H1 (cell line): Measurements from ENCODE around the gene ENTPD6. TPM values are rescaled to one million over a fixed set of nuclear protein-coding genes. Genes with fewer than 3 reads are reported as not detected.

Experiments used
- ASH2L ChIP-seq: fragments of 200-600, 300-600 bp; sonication (generic); IDR thresholded peaks from one replicate; pipeline ENCODE4 v1.7.1; 2017; ENCODE audit warnings: low read length
- KDM1A ChIP-seq: fragments of 200-600, 300-600 bp; sonication (generic); IDR thresholded peaks from 2 replicates; pipeline ENCODE4 v1.7.1; 2016; ENCODE audit warnings: mild to moderate bottlenecking, low read length, borderline replicate concordance
- PHF8 ChIP-seq: fragments of 200-600 bp; sonication (generic); conservative IDR thresholded peaks from 2 replicates; pipeline ENCODE4 v1.7.1; 2012; ENCODE audit warnings: low read depth, mild to moderate bottlenecking, inconsistent platforms, low read length, moderate library complexity
- SUZ12 ChIP-seq: fragments of 200-600 bp; sonication (generic); IDR thresholded peaks from 2 replicates; pipeline ENCODE4 v1.6.1; 2012; ENCODE audit warnings: mild to moderate bottlenecking, inconsistent platforms, low read length, moderate library complexity, mixed read lengths
- TBP ChIP-seq: IDR thresholded peaks from 2 replicates; pipeline ENCODE4 v1.6.1; 2011; ENCODE audit warnings: low read depth, low read length, improper control_type of control experiment
- polyA plus RNA-seq, 7 experiments: library from polyadenylated mRNA; depleted of rRNA in 3 of 7; stranded (reverse) in 5 of 7; unstranded in 2 of 7; fragments of >200 nt in 5 of 7; fragments of 200-250 nt in 2 of 7; gene quantifications; 1 replicate in 5 of 7; 2 replicates in 1 of 7; 4 replicates in 1 of 7; pipeline versions ENCODE4 v1.2.1 to v1.2.3, GENCODE V29; 2011 to 2013; ENCODE audit warnings: missing spikeins in 2 of 7, mixed read lengths in 2 of 7
- total RNA-seq: library from RNA; stranded (reverse); fragmentation: NEBNext Ultra II Directional; extraction: Animal tissue kit (Norgen Biotek cat#: 25700); gene quantifications from 2 replicates; pipeline ENCODE4 v1.2.1, GENCODE V29; 2021
- TF ChIP-seq, protein P1 (sequence below): fragments of 300-600 bp; sonication (generic); IDR thresholded peaks from 2 replicates; pipeline ENCODE4 v1.7.1; 2012; ENCODE audit warnings: low read length, moderate library complexity, mild to moderate bottlenecking, inconsistent platforms; ENCODE audit not compliant: insufficient replicate concordance

ENTPD6 gene
- total and polyA plus RNA-seq, 2 of the 8 experiments (the other 6 are each of a cell fraction or from before 2014, with no cell fraction given), result 47.8 to 57.3 TPM

DNA sequence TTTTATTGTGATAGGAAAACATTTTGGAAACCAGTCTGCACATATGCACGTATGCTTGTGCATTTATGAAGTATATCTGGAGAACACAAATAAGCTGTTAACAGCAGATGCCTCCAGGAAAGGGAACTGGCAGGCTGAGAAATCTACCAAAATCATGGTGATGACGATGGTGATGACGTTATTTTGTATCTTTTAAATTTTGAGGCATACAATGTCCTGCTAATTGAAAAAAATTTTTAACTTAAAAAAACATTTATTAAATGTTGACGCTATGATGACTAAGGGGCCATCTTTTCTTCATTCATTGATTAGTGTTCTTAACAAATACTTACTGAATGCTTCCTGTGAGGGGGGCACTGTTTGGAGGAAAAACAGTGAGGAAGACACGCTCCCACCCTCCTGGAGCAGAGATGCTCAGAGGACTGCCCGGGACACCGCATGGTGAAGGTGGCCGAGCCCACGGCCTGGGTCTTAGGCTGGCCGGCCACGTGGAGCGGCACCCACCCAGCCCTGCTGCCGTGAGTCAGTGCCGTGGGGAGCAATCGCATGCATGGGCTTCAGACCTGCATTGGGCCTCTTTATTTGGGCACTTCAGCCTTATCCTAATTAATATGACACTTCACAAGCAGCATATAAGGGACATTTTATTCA, 15.9 kb upstream of the ENTPD6 start (continued):
- TF ChIP-seq, protein P1, sequence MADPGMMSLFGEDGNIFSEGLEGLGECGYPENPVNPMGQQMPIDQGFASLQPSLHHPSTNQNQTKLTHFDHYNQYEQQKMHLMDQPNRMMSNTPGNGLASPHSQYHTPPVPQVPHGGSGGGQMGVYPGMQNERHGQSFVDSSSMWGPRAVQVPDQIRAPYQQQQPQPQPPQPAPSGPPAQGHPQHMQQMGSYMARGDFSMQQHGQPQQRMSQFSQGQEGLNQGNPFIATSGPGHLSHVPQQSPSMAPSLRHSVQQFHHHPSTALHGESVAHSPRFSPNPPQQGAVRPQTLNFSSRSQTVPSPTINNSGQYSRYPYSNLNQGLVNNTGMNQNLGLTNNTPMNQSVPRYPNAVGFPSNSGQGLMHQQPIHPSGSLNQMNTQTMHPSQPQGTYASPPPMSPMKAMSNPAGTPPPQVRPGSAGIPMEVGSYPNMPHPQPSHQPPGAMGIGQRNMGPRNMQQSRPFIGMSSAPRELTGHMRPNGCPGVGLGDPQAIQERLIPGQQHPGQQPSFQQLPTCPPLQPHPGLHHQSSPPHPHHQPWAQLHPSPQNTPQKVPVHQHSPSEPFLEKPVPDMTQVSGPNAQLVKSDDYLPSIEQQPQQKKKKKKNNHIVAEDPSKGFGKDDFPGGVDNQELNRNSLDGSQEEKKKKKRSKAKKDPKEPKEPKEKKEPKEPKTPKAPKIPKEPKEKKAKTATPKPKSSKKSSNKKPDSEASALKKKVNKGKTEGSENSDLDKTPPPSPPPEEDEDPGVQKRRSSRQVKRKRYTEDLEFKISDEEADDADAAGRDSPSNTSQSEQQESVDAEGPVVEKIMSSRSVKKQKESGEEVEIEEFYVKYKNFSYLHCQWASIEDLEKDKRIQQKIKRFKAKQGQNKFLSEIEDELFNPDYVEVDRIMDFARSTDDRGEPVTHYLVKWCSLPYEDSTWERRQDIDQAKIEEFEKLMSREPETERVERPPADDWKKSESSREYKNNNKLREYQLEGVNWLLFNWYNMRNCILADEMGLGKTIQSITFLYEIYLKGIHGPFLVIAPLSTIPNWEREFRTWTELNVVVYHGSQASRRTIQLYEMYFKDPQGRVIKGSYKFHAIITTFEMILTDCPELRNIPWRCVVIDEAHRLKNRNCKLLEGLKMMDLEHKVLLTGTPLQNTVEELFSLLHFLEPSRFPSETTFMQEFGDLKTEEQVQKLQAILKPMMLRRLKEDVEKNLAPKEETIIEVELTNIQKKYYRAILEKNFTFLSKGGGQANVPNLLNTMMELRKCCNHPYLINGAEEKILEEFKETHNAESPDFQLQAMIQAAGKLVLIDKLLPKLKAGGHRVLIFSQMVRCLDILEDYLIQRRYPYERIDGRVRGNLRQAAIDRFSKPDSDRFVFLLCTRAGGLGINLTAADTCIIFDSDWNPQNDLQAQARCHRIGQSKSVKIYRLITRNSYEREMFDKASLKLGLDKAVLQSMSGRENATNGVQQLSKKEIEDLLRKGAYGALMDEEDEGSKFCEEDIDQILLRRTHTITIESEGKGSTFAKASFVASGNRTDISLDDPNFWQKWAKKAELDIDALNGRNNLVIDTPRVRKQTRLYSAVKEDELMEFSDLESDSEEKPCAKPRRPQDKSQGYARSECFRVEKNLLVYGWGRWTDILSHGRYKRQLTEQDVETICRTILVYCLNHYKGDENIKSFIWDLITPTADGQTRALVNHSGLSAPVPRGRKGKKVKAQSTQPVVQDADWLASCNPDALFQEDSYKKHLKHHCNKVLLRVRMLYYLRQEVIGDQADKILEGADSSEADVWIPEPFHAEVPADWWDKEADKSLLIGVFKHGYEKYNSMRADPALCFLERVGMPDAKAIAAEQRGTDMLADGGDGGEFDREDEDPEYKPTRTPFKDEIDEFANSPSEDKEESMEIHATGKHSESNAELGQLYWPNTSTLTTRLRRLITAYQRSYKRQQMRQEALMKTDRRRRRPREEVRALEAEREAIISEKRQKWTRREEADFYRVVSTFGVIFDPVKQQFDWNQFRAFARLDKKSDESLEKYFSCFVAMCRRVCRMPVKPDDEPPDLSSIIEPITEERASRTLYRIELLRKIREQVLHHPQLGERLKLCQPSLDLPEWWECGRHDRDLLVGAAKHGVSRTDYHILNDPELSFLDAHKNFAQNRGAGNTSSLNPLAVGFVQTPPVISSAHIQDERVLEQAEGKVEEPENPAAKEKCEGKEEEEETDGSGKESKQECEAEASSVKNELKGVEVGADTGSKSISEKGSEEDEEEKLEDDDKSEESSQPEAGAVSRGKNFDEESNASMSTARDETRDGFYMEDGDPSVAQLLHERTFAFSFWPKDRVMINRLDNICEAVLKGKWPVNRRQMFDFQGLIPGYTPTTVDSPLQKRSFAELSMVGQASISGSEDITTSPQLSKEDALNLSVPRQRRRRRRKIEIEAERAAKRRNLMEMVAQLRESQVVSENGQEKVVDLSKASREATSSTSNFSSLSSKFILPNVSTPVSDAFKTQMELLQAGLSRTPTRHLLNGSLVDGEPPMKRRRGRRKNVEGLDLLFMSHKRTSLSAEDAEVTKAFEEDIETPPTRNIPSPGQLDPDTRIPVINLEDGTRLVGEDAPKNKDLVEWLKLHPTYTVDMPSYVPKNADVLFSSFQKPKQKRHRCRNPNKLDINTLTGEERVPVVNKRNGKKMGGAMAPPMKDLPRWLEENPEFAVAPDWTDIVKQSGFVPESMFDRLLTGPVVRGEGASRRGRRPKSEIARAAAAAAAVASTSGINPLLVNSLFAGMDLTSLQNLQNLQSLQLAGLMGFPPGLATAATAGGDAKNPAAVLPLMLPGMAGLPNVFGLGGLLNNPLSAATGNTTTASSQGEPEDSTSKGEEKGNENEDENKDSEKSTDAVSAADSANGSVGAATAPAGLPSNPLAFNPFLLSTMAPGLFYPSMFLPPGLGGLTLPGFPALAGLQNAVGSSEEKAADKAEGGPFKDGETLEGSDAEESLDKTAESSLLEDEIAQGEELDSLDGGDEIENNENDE, result no peak
- TF ChIP-seq PHF8, result no peak
- no peak for TF ChIP-seq TBP
- TF ChIP-seq KDM1A, result no peak
- no peak for TF ChIP-seq SUZ12
- TF ChIP-seq ASH2L, result no peak
